ENCODE results near the gene SH3RF2.

- no peak for TF ChIP-seq CTCF (IDR thresholded peaks at IDR 0.05; ENCODE audit: borderline replicate concordance, extremely low read depth, low read length, poor library complexity, severe bottlenecking)
- TF ChIP-seq EZH2 (IDR thresholded peaks at IDR 0.05; ENCODE audit: borderline replicate concordance, low read depth, low read length, severe bottlenecking): no peak
These were observed 131.8 kb downstream of the SH3RF2 start for GRCh38 chr5:146068206-146068605.

Data from DND-41 (cell line).